TTC549 (cell line): Measurements from ENCODE around the gene RBM28.

Experiments used
- FAIRE-seq: peaks from 2 replicates; lab custom pipeline; 2012; peaks lifted over from hg19 to GRCh38; lab: Jason Lieb, UNC

The RBM28 gene

GRCh38 chr7:128373606-128374005 lies 29.9 kb upstream of the RBM28 start:
- no peak for FAIRE-seq

- no peak for FAIRE-seq
Observed at GRCh38 chr7:128370491-128370890, 26.8 kb upstream of the RBM28 start.

- FAIRE-seq: no peak
Observed at GRCh38 chr7:128366986-128367385, 23.3 kb upstream of the RBM28 start.

- no peak for FAIRE-seq
Observed at GRCh38 chr7:128366300-128366699, 22.6 kb upstream of the RBM28 start.

- no peak for FAIRE-seq
Observed at GRCh38 chr7:128365432-128365831, 21.7 kb upstream of the RBM28 start.

GRCh38 chr7:128364166-128364870 lies 20.6 kb upstream of the RBM28 start:
- FAIRE-seq: no peak

GRCh38 chr7:128363261-128363721 lies 19.6 kb upstream of the RBM28 start:
- FAIRE-seq: no peak

GRCh38 chr7:128362670-128363069 lies 19.0 kb upstream of the RBM28 start:
- FAIRE-seq: no peak

- FAIRE-seq: no peak
Observed at GRCh38 chr7:128361411-128362379, 18.0 kb upstream of the RBM28 start, which contains the start of gene PRRT4. Gene PRRT4, minus strand, starts transcription at chr7:128361690.

- FAIRE-seq: no peak
Observed at GRCh38 chr7:128360359-128360678, 16.6 kb upstream of the RBM28 start.

- no peak for FAIRE-seq
Observed at GRCh38 chr7:128359939-128360338, 16.2 kb upstream of the RBM28 start.

- FAIRE-seq: no peak
Observed at GRCh38 chr7:128359336-128359735, 15.6 kb upstream of the RBM28 start.

GRCh38 chr7:128358233-128358632 lies 14.5 kb upstream of the RBM28 start:
- no peak for FAIRE-seq

GRCh38 chr7:128357217-128357613 lies 13.5 kb upstream of the RBM28 start:
- no peak for FAIRE-seq

GRCh38 chr7:128356546-128357216 lies 13.0 kb upstream of the RBM28 start:
- FAIRE-seq: no peak

- no peak for FAIRE-seq
Observed at GRCh38 chr7:128353610-128354009, 9.9 kb upstream of the RBM28 start.

- FAIRE-seq: no peak
Observed at GRCh38 chr7:128353189-128353588, 9.5 kb upstream of the RBM28 start.

GRCh38 chr7:128352636-128353035 lies 8.9 kb upstream of the RBM28 start:
- FAIRE-seq: no peak

GRCh38 chr7:128352153-128352537 lies 8.4 kb upstream of the RBM28 start:
- FAIRE-seq: no peak

- no peak for FAIRE-seq
Observed at GRCh38 chr7:128351296-128352152, 7.8 kb upstream of the RBM28 start.

GRCh38 chr7:128350708-128351295 lies 7.1 kb upstream of the RBM28 start:
- no peak for FAIRE-seq

GRCh38 chr7:128349466-128349825 lies 5.7 kb upstream of the RBM28 start:
- no peak for FAIRE-seq
